GM18526 (cell line): ENCODE measurements around the gene KRTAP5-1.

ENCODE experiments used
- POLR2A ChIP-seq: IDR thresholded peaks from 3 replicates; pipeline ENCODE4 v1.6.1; 2011; ENCODE audit not compliant: insufficient read length; ENCODE audit errors: extremely low read depth

Gene KRTAP5-1

GRCh38 chr11:1572197-1573076 lies 12.6 kb downstream of the KRTAP5-1 start, which contains the start of gene DUSP8:
Gene DUSP8, minus strand, starts transcription at chr11:1572271. Its CDS starts 6,445 bp downstream, at chr11:1565826.
- no peak for TF ChIP-seq POLR2A

DNA sequence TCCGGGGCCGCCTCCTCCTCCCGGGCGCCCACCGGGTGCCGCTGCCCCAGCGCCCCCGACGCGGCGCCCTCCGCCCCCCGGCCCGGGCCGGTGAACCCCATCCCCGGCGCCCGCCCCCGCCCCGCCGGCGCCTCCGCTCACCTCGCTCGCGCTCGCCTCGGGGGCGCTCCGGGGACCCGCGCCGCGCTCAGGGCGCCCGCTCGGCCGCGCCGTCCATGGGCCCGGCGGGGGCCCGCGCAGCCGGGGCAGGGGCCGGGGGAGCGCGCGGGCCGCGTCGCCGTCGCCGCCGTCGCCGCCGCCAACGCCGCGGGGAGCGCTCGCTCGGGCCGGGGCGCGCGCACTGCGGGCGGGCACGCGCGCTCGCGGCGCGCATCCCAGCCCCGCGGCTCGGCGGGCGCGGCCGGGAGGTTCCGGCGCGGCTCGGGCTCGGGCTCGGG lies 13.3 kb downstream of the KRTAP5-1 start:
- TF ChIP-seq POLR2A: no peak

- no peak for TF ChIP-seq POLR2A
These were observed 14.0 kb downstream of the KRTAP5-1 start for GRCh38 chr11:1570896-1571759.

DNA sequence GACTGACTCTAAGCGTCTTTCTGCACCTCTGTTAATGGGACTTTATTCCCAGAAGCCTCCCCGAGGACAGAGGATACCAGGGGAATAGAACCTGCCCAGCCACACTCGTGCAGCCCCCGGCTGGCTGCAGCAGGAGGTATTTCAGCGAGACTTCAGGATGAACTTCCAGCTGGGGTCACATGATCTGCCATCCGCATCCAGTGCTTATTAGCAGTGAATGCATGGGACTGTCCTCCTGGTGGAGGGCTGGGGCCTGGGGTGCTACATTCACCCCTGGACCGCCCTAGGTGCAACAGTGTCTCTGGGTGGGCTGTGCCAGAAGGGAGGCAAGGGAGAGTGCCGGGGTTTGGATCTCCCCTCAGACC lies 14.6 kb downstream of the KRTAP5-1 start:
- TF ChIP-seq POLR2A: no peak

DNA sequence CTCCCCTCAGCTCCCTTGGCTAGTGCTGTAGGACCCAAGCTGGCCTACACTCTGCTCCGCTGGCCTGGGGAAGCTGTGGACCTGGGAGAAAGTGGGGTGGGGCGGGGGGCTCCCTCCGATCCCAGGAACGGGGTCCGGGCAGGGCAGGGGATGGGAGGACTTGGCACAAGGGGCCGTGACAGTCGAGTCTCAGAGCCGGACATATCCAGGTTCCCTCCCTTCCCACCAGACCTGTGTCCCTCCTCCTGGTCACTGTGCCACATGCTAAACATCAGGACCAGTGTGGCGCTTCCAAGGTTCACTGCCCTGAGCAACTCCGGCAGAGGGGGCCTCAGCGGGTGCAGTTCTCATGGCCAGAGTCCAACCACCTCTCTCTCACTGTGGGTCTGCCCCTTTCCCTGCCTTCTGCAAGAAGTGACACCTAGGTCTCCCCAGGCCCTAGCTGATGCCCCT lies 15.1 kb downstream of the KRTAP5-1 start:
- TF ChIP-seq POLR2A: no peak

DNA sequence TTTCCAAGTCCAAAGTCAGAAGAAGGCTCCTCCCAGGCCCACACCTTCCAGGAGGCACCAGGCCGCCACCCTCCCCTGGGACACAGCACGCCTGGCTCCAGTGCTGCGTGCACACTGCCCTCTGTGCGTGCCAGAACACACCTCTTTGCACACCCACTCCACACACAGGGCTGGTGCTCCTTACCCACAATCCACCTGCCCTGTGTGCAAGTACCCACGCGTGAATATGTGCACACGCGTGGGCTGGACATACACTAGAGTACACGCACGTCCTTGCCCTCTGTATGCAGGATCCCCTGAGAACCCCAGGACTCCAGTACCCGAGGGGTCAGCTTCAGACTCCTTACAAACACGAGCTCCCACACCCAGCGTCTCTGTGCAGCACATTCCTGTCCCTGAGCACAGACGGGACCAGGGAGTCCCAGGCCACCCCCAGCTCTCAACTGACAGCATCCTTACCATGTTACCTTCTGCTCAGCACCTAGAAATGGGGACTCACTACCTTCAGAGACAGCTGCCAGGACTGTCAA lies 15.8 kb downstream of the KRTAP5-1 start:
- no peak for TF ChIP-seq POLR2A

- TF ChIP-seq POLR2A: no peak
These were observed 16.6 kb downstream of the KRTAP5-1 start for GRCh38 chr11:1568441-1568911.

DNA sequence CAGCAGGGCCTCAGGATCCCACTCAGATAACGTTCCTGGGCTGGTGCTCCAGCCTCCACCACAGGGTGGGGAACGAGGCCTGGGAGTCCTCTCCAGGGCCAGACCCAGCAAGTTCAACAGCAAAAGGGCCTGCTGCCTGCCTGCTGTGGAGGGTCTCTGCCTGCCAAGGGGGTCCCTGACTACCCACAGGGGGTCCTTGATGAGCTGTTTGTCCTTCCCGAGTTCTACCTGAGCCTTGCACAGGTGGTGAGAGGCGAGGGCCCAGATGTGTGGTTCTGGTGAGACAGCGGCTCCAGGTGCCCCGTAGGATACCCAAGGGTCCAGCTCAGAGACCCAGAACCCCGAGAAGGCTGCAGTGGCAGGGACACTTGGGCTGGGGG lies 17.4 kb downstream of the KRTAP5-1 start:
- no peak for TF ChIP-seq POLR2A

GRCh38 chr11:1567052-1567720 lies 17.9 kb downstream of the KRTAP5-1 start:
- TF ChIP-seq POLR2A: no peak

DNA sequence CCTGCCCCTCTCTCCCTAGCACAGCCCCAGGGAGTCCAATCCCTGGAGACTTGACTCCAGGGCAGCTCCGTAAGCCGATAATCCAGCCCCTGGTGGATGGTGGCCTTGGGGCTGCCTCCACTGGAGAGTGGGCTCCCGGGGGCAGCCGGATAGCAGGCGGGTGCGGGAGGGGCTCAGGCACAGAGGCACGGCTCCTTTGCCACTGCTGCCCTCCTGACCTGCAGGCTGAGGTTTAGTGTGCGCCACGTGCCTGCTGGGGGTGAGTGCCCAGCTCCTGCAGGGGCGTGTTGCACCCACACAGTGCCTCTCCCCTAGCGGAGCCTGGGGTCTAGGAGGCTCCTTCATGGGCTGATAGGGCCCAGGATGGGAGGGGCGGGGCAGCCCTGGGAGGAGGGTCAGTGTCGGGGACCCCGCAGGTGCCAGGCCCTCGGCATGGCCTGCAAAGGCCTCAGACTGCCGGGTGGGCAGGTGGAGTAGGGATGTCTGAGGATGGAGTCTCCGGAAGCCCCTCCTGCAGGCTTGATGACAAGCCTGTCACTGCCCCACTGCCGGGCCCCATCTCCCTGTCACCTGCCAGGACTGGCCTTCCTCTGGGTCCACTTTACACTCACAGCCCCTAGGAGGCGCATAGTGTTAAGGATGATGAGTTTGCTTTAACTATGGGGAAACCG lies 18.6 kb downstream of the KRTAP5-1 start:
- TF ChIP-seq POLR2A: no peak

- TF ChIP-seq POLR2A: no peak
These were observed 19.2 kb downstream of the KRTAP5-1 start for GRCh38 chr11:1565904-1566247.

- TF ChIP-seq POLR2A: no peak
These were observed 19.7 kb downstream of the KRTAP5-1 start for GRCh38 chr11:1565173-1565903.

GRCh38 chr11:1564535-1565172 lies 20.4 kb downstream of the KRTAP5-1 start:
- TF ChIP-seq POLR2A: no peak
